ENCODE data around the gene DPH5. TPM values are rescaled to one million over a fixed set of nuclear protein-coding genes. Genes with fewer than 3 reads are reported as not detected.

Gene DPH5
- total RNA-seq, 1 donor: 39.9 TPM

DNA sequence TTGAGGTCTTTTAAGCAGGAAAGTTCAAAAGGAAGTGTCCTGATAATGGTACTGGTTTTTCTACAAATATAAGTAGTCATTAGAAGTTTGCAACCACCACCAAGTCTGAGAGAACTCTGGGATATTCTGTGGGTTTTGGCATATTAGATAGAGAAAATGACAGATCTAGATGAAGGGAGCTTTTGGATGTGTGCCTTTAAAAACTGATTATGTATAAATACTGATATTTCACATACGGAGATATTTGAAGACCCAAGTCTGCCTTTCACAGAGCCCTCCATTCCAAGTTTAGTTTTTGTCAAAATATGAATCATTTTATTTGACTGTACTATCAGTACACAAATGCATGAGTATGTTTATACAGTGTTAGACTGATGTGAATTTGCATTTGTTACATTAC is 48.6 kb downstream of the DPH5 start:
- no peak for DNase-seq (ENCODE audit: low read depth)
- TF ChIP-seq, protein P1, sequence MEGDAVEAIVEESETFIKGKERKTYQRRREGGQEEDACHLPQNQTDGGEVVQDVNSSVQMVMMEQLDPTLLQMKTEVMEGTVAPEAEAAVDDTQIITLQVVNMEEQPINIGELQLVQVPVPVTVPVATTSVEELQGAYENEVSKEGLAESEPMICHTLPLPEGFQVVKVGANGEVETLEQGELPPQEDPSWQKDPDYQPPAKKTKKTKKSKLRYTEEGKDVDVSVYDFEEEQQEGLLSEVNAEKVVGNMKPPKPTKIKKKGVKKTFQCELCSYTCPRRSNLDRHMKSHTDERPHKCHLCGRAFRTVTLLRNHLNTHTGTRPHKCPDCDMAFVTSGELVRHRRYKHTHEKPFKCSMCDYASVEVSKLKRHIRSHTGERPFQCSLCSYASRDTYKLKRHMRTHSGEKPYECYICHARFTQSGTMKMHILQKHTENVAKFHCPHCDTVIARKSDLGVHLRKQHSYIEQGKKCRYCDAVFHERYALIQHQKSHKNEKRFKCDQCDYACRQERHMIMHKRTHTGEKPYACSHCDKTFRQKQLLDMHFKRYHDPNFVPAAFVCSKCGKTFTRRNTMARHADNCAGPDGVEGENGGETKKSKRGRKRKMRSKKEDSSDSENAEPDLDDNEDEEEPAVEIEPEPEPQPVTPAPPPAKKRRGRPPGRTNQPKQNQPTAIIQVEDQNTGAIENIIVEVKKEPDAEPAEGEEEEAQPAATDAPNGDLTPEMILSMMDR (IDR thresholded peaks at IDR 0.05; ENCODE audit: insufficient read depth, low read length): no peak
- H3K4me3 ChIP-seq (ENCODE audit: low read depth, low read length): no peak overlapping the region

DNA sequence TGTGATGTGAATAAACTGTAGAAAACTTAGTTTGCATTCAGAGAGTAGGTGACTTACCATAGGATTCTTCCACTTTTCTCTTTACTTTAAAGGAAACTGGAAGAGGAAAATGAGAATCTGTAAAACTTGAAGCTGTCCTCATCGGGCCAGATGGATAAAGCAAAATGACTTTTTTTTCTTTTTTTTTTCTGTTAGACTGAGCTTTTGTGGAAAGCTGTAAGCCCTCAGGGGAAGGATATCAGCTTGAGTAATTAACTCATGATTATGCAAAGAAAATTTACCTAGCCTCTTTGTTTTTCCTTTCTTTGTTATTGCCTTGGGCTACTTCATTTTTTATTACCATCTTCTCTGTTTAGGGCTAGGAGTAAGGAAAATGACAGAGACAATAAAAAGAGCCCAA is 53.4 kb downstream of the DPH5 start:
- TF ChIP-seq, protein P1 (IDR thresholded peaks at IDR 0.05; ENCODE audit: insufficient read depth, low read length): no peak
- no peak for DNase-seq (ENCODE audit: low read depth)
- no peak overlapping the region for H3K4me3 ChIP-seq (ENCODE audit: low read depth, low read length)

DNA sequence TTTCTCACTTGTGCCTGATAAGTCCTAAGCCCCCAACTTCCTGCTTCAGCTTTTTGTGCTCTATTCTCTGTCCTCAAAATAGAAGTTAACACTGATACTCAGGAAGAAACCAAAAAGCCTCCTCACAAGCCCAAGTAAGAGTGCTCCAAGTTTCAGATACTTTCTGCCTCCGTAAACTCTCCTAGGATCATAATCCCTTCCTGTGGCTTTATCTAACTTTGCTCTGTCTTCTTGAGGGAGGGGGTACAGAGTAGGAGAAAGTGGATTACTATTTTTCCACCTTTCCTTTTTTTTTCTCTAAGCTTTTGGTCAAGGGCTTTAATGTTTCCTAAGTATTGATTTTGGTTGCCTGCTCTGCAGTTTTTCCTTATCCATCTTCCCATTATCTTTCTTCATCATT is 54.6 kb downstream of the DPH5 start:
- no peak overlapping the region for H3K4me3 ChIP-seq (ENCODE audit: low read depth, low read length)
- TF ChIP-seq, protein P1 (IDR thresholded peaks at IDR 0.05; ENCODE audit: insufficient read depth, low read length): no peak
- DNase-seq (ENCODE audit: low read depth): no peak

DNA sequence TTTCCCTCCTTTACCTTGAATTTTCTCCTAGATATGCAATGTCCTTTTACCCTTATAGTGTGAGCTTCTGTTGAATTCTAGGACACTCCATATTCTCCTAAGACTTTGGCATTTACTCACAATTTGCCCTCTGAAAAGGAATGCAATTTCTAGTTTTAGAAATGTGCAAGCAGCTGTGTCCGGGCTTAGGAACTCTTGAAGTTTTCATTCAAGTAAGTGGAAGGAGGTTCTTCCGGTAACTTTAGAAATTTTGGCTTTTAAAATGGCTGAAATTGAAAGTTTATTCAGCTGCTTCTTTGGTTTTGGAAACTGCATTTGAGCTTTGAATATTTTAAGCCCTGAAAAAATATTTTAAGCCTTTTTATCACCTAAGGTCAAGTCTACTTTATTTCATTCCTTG is 56.3 kb downstream of the DPH5 start:
- TF ChIP-seq, protein P1 (IDR thresholded peaks at IDR 0.05; ENCODE audit: insufficient read depth, low read length): no peak
- no peak for DNase-seq (ENCODE audit: low read depth)
- no peak overlapping the region for H3K4me3 ChIP-seq (ENCODE audit: low read depth, low read length)

DNA sequence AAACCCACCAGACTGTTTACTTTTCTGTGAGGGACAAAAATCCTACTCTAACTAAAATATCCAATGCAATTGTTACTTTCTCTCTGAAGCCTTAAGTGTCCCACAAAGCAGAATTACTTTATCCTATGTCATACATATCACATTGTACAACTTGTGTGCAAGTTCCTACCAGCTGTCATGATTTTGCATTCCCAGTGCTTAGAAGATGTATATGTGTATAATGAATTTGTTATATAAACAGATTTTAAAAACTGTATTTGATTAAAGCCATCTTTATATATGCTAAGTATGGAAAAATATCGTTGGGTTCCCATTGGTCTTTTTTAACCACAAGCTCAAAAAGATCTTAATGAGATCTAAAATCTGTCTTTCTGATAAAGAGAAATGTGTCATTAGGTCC is 57.0 kb downstream of the DPH5 start:
- TF ChIP-seq, protein P1 (IDR thresholded peaks at IDR 0.05; ENCODE audit: insufficient read depth, low read length): no peak
- H3K4me3 ChIP-seq (ENCODE audit: low read depth, low read length): no peak overlapping the region
- no peak for DNase-seq (ENCODE audit: low read depth)

DNA sequence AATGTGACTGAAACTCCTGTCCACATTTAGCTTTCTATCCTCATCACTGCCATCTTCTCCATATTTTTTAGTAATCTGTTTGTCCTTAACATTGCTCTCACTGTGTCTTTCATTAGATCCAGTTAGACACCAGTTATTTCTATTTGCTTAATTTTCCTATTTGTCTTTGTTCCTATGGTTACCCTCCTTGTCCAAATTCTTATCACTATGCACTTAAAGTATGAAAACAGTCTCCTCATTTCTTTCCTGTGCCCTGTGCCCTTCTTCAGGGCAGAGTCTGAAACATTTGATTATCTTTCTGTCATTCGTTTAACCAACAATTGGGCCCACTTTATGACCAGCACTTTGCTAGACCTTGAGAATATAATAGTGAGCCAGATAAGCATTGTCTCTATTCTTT is 65.5 kb downstream of the DPH5 start:
- TF ChIP-seq, protein P1 (IDR thresholded peaks at IDR 0.05; ENCODE audit: insufficient read depth, low read length): no peak
- no peak for DNase-seq (ENCODE audit: low read depth)
- no peak overlapping the region for H3K4me3 ChIP-seq (ENCODE audit: low read depth, low read length)

DNA sequence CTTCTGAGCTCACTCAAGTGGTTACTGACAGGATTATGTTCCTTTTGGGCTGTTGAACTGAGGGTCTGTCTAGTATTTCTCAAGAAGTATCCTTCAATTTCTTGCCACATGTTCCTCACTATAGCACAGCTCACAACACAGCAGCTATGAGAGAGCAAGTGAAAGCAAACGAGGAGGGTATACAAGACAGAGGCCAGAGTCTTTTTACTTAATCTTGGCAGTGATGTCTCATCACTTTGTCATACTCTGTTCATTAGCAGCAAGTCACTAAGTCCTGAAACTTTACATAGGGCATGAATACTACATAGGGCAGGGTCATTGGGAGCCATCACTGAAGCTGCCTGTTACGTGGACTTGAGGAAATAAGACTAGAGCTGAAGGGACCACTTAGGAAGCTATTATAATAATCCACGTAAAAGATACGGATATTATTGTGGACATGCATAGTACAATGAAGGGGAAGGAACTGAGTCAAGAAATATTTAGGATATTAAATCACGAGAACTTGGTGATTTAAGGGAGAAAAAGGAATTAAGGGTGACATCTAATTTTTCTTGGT is 66.0 kb downstream of the DPH5 start:
- H3K4me3 ChIP-seq (ENCODE audit: low read depth, low read length): no peak overlapping the region
- peak; percentile 7 for DNase-seq (ENCODE audit: low read depth)
- TF ChIP-seq, protein P1 (IDR thresholded peaks at IDR 0.05; ENCODE audit: insufficient read depth, low read length): no peak
